Measurements from ENCODE around the gene CDC42.

CDC42 gene

DNA sequence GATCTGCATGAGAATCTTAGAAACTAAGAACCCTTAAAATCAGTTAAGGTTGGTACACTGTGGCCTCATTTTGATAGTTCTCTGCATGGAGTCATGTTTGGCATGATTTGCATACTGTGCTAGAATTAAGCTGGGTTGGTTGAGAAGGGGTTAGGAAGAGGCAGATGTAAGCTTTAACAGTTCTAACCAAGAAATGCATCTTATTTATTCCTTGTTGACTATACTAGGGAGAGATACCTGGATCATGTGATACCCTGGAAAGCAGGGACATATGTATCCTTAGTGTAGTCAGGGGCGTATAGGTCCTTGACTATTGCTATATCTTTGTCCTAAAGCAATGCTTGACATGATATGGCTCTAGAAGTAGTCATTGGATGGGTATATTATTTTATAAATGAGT lies 41.0 kb downstream of the CDC42 start:
- no peak for DNase-seq (ENCODE audit: low read depth)
- no peak overlapping the region for H3K4me3 ChIP-seq (ENCODE audit: control insufficient read depth, low read depth, low read length)
- TF ChIP-seq, protein P1, sequence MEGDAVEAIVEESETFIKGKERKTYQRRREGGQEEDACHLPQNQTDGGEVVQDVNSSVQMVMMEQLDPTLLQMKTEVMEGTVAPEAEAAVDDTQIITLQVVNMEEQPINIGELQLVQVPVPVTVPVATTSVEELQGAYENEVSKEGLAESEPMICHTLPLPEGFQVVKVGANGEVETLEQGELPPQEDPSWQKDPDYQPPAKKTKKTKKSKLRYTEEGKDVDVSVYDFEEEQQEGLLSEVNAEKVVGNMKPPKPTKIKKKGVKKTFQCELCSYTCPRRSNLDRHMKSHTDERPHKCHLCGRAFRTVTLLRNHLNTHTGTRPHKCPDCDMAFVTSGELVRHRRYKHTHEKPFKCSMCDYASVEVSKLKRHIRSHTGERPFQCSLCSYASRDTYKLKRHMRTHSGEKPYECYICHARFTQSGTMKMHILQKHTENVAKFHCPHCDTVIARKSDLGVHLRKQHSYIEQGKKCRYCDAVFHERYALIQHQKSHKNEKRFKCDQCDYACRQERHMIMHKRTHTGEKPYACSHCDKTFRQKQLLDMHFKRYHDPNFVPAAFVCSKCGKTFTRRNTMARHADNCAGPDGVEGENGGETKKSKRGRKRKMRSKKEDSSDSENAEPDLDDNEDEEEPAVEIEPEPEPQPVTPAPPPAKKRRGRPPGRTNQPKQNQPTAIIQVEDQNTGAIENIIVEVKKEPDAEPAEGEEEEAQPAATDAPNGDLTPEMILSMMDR (IDR thresholded peaks at IDR 0.05; ENCODE audit: control insufficient read depth, insufficient read depth, low read depth, low read length, missing control alignments): no peak

DNA sequence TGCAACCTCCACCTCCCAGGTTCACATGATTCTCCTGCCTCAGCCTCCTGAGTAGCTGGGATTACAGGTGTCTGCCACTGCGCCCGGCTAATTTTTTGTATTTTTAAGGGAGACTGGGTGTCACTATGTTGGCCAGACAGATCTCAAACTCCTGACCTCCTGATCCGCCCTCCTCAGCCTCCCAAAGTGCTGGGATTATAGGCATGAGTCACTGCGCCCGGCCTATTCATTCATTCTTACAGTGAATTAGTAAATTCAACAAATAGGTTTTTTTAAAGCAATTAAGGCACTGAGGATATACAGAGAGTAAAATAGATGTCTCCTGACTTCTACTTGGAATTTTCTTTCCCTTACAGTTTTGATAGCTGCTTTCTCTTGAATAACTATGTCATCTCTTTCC lies 43.5 kb downstream of the CDC42 start:
- no peak for DNase-seq (ENCODE audit: low read depth)
- no peak overlapping the region for H3K4me3 ChIP-seq (ENCODE audit: control insufficient read depth, low read depth, low read length)
- TF ChIP-seq, protein P1 (IDR thresholded peaks at IDR 0.05; ENCODE audit: control insufficient read depth, insufficient read depth, low read depth, low read length, missing control alignments): no peak

DNA sequence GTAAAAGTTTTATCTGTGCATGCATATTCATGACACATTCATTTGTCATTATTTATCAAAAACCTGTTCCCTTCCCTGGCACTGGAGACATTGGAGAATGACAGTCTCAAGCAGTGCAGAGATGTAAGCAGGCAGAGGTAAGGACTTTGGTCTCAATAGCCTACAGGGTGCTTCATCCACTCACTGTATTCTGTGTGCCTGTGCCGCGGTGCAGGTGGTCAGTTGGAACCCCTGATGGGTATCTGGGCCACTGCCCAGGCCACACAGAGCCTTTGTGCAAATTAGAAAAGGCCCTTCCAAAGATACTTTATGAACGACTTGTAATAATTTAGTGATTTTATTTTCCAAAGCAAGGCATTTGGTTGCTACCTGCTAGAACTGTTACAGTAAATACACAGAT lies 44.0 kb downstream of the CDC42 start:
- no peak for DNase-seq (ENCODE audit: low read depth)
- no peak overlapping the region for H3K4me3 ChIP-seq (ENCODE audit: control insufficient read depth, low read depth, low read length)
- TF ChIP-seq, protein P1 (IDR thresholded peaks at IDR 0.05; ENCODE audit: control insufficient read depth, insufficient read depth, low read depth, low read length, missing control alignments): no peak

DNA sequence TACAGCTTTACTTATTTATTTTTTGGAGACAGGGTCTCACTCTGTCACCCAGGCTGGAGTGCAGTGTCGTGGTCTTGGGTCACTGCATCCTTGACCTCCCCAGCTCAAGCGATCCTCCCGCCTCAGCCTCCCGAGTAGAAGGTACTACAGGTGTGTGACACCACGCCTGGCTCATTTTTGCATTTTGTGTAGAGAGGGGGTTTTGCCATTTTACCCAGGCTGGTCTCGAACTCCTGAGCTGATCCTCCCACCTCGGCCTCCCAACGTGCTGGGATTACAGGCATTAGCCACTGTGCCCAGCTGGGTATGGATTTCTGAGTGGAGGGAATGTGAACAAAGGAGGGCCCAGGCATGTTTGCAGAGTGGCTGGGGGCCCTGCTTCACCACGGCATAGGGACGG lies 46.2 kb downstream of the CDC42 start:
- TF ChIP-seq, protein P1 (IDR thresholded peaks at IDR 0.05; ENCODE audit: control insufficient read depth, insufficient read depth, low read depth, low read length, missing control alignments): no peak
- H3K4me3 ChIP-seq (ENCODE audit: control insufficient read depth, low read depth, low read length): no peak overlapping the region
- DNase-seq (ENCODE audit: low read depth): no peak

DNA sequence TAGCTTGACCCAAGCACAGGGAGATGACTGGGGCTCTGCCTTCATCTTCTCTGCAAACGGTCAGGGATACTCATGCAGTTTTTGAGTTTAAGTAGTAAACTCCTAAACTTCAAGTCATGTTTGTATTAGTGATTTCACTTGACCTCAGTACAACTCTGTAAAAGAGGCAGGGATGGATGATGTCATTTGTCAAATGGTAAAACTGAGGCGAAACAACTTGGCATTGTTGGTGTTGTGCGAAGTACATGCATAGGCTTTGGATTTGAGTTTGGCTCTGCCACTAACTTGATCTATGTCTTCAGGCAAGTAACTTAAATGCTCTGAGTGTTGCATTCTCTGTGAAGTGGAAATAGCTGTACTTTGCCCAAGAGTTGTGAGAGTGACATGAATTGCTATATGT lies 47.7 kb downstream of the CDC42 start:
- TF ChIP-seq, protein P1 (IDR thresholded peaks at IDR 0.05; ENCODE audit: control insufficient read depth, insufficient read depth, low read depth, low read length, missing control alignments): no peak
- no peak overlapping the region for H3K4me3 ChIP-seq (ENCODE audit: control insufficient read depth, low read depth, low read length)
- DNase-seq (ENCODE audit: low read depth): no peak

DNA sequence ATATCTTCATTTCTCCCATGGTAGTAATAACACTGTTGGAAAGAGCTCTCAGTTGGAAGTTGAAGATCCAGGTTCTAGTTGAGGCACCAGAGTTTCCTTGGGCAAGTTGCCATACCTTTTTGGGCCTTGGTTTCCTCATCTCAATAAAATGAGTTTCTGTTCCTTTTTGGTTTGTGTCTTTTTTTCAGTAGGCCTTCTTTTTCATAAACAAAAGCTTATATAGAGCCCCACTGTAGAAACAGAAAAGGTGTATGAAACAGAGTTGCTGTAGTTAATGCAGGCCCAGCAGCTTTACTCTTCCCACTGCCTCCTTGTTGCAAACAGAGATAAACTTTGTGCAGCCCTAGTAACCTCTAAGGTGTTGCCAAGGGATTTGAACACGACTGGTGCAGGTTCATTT lies 48.7 kb downstream of the CDC42 start:
- no peak overlapping the region for H3K4me3 ChIP-seq (ENCODE audit: control insufficient read depth, low read depth, low read length)
- no peak for DNase-seq (ENCODE audit: low read depth)
- TF ChIP-seq, protein P1 (IDR thresholded peaks at IDR 0.05; ENCODE audit: control insufficient read depth, insufficient read depth, low read depth, low read length, missing control alignments): no peak

DNA sequence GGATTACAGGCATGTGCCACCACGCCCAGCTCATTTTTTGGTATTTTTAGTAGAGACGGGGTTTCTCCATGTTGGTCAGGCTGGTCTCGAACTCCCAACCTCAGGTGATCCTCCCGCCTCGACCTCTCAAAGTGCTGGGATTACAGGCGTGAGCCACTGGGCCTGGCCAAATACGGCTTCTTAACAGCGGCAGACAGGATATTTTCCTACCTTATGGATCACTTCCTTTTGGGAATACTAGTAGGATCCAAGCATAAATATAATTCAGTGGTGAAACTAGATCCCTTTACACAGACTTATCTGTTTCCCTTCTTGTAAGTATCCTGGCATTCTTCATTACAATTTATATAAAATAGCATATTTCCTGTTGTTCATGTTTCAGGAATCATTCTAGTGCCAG lies 49.5 kb downstream of the CDC42 start:
- no peak overlapping the region for H3K4me3 ChIP-seq (ENCODE audit: control insufficient read depth, low read depth, low read length)
- TF ChIP-seq, protein P1 (IDR thresholded peaks at IDR 0.05; ENCODE audit: control insufficient read depth, insufficient read depth, low read depth, low read length, missing control alignments): no peak
- no peak for DNase-seq (ENCODE audit: low read depth)

Measured in AG09309 (cell line).